GM21515 (cell line): ENCODE measurements around the gene ZNF546.

ENCODE experiments used
- ATAC-seq: cut with Tn5 transposase; IDR thresholded peaks from one replicate; pipeline ENCODE4 v1.9.1; 2021; ENCODE audit not compliant: unreplicated experiment

ZNF546 gene

DNA sequence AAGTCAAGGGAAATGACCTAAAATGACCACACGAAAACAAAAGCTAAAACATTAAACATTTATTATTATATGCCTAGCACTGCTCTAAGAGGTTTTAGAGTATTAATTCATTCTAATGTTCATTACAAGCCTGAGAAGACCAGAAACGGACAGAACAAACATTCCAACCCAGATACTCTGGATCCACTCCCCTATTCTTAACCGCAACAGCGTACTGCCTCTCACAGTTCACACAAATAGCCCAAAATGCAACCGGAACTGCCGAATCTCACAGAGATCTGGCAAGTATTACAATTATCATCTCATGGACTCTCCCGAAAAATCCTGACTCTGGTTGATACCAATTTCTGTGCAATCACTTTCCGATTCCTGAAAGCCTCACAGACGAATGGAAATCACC, 57.8 kb downstream of the ZNF546 start:
- no peak for ATAC-seq

DNA sequence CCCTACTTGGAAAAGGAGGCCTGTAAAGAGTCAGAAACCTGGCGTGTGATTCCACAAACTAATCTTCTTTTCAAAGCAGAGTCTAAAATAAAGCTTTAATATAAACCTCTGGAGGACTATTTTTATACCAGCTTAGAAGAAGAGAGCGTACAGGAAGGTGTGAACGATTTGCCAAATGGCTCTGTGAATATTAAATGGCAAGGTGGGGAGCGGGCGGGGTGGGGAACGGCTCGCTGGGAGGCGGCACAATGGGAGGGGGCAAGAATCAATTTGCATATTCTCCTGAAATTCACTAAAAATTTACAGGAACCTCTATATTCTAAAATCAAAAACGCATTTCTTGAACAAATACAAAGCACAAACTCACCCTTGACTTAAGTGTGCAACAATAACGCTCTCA, 58.2 kb downstream of the ZNF546 start:
- no peak for ATAC-seq

DNA sequence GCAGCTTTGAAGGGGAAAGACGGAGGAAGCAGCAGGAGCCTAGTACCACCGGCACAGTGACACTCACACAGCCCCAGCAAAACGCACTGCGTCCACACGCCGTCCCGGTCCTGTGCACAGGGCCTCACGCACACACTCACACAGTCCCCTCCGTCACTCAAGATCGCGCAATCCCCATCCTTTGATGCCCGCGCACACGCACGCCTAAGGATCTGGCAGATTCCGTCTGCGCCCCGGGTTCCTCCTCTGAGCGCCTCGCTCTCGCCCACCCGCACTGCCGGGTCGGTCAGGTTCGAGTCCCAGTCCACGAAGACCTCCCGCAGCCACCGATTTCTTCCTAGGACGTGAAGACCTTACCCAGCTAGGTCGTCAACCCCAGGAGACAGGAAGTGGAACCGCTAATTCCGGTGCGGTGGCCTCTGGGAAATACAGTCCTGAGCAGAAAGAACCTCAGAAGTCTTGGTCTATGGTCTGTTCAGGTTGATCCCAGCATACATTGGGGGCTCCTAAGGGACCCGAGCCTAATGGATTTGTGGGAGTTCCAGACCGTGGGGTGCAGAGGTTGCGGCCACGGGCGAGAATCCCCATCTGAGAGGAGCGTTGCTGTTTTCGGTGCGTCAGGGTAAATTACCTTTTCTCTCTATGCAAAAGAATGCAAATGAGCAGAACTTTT, 59.1 kb downstream of the ZNF546 start, which contains the start of gene ZNF780B:
Gene ZNF780B (minus strand): TSS at position 400 of the 673 bp plus-strand sequence. CDS start 5,899 bp downstream, outside the sequence.
- ATAC-seq, result peak; percentile 72

DNA sequence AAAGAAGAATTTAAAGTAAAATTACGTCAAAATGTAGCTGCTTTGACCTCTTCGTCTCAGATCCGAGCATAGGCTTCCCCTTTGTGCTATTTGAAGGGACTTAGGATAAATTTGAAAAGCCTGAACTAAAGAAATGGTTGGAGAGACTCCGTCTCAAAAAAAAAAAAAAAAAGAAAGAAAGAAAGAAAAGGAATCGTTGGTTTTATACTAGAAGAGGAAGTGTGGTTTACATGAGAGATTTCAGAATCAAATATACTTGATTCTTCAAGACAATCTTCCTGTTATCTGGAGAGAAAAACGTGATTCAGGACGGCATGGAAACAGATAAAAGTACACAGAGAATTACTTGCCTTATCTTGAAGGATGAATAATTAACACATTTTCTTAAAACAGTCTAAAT, 59.6 kb downstream of the ZNF546 start:
- ATAC-seq, result no peak

DNA sequence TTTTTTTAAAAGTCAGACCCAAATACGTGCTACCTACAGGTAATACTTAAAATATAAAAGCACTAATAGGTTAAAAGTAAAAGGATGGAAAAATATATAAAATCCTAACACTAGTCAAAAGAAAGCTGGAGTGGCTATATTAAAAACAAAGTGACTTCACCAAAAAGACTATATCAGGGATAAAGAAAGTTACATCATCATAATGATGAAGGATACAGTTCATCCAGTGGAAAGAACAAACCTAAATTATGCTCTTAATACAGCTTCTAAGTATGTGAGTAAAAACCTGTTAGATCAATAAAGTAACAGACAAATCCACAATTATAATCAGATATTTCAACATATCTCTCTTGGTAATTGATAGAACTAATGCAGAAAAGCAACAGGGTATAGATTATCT, 60.3 kb downstream of the ZNF546 start:
- ATAC-seq, result no peak

DNA sequence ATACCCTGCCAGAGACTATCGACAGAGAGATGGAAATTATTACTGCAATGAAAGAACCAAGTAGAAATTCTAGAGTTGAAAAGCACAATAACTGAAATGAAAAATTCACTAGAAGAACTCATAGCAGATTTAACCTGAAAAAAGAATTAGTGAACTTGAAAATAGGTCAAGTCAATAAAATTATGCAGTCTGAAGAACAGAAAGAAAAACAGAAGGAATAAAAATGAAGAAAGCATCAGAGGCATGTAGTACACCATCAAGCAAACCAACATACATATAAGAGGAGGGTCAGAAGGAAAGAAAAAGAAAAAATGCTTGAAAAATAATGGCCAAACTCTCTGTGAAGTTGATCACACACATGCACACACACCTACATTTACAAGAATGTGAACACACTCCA, 62.8 kb downstream of the ZNF546 start:
- ATAC-seq, result no peak

DNA sequence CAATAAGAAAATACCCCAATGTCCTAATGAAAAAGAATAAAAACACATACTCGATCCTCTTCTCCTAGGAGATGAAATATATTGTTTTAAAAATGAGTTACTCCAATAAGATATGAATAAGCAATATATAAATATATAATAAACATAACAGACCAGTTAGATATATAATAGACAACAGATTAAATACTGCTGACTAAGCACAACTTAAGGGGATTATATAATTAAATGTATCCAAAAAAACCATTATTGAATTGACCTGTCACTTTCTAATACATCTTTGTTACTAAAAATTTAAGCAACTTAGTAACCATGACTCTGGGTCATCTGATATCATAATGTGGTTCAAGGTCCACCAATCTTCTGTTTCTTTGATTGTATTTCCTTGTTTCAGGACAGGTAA, 73.2 kb downstream of the ZNF546 start:
- ATAC-seq, result no peak
